Superior temporal gyrus (tissue), 1 donor: ENCODE measurements around the gene NCAPD3.
"Not testable (repeated sequence)": the region's sequence is repeated elsewhere in the genome, so short reads cannot be mapped to it uniquely, and the experiment has no call there.

Experiments
- DNase-seq: peaks from one replicate; pipeline ENCODE4 v3.0.0-alpha.2; 2016; ENCODE audit errors: extremely low spot score

The NCAPD3 gene, protein sequence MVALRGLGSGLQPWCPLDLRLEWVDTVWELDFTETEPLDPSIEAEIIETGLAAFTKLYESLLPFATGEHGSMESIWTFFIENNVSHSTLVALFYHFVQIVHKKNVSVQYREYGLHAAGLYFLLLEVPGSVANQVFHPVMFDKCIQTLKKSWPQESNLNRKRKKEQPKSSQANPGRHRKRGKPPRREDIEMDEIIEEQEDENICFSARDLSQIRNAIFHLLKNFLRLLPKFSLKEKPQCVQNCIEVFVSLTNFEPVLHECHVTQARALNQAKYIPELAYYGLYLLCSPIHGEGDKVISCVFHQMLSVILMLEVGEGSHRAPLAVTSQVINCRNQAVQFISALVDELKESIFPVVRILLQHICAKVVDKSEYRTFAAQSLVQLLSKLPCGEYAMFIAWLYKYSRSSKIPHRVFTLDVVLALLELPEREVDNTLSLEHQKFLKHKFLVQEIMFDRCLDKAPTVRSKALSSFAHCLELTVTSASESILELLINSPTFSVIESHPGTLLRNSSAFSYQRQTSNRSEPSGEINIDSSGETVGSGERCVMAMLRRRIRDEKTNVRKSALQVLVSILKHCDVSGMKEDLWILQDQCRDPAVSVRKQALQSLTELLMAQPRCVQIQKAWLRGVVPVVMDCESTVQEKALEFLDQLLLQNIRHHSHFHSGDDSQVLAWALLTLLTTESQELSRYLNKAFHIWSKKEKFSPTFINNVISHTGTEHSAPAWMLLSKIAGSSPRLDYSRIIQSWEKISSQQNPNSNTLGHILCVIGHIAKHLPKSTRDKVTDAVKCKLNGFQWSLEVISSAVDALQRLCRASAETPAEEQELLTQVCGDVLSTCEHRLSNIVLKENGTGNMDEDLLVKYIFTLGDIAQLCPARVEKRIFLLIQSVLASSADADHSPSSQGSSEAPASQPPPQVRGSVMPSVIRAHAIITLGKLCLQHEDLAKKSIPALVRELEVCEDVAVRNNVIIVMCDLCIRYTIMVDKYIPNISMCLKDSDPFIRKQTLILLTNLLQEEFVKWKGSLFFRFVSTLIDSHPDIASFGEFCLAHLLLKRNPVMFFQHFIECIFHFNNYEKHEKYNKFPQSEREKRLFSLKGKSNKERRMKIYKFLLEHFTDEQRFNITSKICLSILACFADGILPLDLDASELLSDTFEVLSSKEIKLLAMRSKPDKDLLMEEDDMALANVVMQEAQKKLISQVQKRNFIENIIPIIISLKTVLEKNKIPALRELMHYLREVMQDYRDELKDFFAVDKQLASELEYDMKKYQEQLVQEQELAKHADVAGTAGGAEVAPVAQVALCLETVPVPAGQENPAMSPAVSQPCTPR (N-terminal part only)

DNA sequence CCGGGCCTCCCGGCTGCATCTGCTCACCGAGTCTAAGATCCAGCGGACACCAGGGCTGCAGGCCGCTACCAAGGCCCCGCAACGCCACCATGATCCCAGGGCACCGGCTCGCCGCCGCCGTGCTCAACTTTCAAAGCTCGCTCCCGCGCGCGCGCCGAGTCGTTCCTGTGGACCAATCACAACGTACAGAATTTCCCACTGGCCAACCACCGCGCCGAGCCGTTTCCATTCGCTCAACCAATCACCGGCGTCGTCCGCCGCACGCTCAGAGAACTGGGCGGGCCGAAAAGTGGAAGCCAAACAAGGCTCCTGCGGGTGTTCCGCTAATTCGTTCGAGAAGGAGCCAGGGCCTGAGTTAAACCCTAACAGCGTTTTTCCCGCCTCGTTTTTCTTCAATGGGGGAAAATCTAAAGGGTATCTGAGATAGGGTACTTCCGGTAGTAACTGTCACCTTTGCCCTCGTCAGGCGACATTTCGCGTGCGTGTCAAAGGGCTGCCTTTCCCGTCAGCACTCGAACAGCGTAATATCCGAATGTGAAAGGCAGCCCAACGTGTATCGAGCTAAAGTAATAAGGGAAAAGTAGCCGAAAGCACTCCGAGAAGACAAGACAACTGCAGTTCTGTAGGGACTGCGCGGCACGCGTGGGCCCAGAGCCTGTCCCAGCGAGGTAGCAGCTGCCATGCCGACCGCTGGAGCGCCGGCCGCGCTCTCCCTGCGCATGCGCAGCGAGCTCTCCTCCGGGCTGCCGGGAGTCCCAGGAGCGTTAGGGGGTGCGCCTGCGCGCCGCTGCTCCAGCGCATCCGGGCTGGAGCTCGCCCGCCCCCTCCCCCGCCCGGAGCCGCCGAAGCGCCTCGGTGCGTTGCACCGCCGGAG lies at the start of gene NCAPD3, which contains the start of gene VPS26B:
Gene NCAPD3, minus strand, starts transcription at position 132 of the 874 bp plus-strand sequence. Its CDS starts 41 bp downstream, at position 91.
Gene VPS26B, plus strand, starts transcription at position 836 of the 874 bp plus-strand sequence. CDS start 452 bp downstream, outside the sequence.
- DNase-seq = peak; percentile 98

DNA sequence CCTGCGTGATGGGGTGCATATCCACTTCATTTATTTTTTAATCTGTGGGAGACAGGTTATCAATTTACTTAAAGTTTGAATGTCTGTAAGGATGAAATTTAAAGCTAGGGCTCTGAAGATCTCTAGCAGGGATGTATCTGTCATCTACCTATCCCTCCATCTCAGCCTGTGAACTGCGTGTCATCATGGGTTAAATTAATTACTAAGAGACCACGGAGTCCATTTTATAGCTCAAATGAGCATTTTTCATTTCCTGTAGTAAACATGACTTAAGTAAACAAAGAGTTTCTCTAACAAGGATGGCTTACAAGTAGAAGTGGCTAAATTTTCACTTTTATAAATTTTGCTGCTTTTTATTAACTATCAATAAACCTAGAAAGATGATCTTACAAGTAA lies 49.5 kb upstream of the NCAPD3 start:
- no peak for DNase-seq

DNA sequence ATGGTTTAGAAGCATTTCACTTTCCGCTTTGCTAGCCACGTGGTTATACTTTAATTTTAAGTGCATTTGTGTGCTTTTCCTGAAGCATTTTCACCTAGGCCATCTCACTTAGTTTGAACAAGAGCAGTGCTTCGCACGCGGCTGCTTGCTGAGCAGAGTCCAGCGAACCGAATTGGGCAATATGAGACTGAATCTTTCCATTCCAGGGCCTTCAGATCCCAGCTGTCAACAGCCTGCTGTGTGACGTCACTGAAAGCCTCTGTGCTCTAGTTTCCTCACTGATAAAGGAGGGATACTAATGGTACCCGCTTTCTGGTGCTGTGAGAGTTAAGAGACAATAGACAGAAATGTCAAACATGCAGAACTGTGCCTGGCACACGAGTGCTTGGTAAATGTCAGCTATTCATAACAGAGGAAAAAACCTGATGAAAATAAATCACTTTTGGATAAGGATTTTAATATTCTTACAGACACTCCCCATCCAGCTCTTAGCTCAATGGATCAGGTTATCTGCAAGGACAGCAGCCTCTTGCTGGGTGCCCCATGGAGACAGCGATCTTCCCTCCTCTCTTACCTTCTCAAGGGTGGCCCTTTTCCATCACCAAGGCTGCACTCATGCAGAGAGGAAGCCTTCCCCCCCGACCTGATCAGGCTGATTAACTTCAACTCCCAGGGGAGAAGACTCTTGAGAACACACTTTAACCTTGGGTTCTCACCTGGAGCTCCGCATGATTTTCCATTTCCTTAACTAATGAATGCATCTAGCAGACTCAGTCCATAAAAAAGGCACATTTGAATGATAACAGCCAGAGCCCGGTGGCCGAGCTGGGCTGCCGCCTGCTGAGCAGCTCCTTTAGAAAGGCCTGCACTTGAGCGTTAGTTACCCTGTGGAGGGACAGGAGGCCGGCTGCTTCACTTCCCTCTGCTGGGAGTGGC lies 48.9 kb upstream of the NCAPD3 start:
- DNase-seq = no peak

DNA sequence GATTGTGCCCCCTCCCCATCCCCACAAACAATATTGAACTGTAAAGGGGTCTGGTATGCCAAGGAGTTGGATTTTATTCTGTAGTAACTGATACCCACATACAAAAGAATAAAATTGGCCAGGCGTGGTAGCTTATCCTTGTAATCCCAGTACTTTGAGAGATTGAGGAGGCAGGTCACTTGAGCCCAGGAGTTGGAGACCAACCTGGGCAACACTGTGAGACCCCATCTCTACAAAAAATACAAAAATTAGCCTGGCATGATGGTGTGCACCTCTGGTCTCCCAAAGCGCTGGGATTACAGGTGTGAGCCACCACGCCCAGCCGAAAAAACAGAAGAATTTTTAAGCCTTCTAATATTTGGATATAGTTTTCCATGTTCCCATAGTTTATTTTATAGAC lies 48.2 kb upstream of the NCAPD3 start:
- DNase-seq = no peak

DNA sequence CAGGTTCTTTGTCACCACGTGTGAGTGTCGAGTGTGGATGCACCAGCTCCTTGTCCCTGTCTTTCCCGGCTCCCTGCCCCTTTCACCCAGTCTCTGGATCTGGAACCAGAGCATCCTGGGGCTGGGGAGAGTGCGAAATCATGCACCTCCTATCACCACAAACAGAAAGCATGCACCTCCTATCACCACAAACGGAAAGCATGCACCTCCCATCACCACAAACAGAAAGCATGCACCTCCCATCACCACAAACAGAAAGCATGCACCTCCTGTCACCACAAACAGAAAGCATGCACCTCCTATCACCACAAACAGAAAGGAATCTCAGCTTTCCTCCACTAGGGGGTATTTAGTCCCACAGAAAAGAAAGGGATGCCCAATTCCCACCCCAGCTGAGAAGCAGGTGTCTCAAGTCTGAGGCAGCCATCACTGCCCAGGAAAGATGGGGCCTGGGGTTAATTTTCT lies 46.5 kb upstream of the NCAPD3 start:
- no peak for DNase-seq

DNA sequence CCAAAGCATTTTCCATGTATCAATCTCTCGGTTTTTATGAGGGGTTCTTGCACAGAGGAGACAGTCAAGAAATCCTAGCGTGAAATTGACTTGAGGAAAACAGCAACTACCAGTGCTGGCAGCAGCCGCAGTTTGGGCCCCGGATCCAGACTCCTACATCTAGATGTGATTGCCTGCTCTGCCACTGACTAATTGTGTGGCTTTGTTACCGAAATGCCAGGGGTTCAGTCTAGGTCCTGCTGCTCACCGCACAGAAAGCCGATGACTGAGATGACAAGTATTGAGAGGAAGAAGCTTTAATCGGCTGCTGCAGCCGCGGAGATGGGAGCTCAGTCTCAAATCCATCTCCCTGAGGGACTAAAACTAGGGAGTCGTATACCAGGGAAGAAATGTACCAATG lies 44.2 kb upstream of the NCAPD3 start:
- DNase-seq = no peak

DNA sequence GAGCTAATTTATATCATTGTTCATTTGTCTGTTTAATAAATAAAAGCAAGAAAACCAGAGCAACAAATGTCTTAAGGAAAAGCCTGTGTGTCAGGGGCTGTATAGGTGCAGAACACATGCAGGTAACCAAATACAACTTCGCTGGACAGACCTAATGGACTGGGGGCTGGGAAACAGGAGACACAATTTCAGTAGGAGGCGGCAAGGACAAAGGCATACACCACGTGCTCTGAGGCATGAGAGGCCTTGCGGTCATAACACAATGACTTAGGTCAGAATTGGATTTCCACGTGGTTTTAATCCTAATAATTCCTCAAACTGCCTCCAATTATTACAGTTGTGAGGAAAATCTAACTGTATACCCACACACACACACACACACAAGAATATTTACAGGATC lies 43.7 kb upstream of the NCAPD3 start:
- DNase-seq = no peak

DNA sequence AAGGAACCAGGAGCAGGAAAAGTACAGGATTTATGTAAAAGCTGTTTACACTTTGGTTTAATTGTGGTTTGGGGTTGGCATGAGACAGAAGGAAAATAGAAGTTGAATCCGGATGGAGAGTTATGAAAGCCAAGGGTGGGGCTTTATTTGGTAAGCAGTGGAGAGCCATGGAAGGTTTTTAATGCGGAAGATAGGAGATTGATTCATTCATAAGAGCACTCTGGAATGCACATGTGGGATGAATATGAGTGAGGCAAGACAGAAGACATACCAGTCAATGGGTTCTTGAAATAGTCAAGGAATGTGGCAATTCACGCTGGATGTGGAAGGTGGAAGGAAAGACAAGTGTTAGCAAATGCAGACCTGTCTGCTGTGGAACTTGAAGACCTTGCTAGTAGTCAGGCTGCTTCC lies 43.1 kb upstream of the NCAPD3 start:
- DNase-seq = no peak

DNA sequence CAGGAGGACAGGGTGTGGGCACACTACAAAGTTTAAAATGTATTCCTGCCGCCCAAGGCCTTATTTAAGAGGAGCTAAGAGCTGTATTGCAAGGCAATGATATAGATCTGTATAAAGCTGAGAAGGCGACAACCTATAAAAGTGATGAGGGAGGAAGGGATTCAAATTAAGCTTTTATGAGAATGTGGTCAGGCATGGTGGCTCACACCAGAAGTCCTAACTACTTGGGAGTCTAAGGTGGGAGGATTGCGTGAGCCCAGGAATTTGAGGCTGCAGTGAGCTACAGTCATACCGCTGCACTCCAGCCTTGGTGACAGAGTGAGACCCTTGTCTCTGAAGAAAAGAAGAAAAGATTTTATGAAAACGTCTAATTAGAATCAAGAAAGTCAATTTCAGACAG lies 42.7 kb upstream of the NCAPD3 start:
- no peak for DNase-seq

DNA sequence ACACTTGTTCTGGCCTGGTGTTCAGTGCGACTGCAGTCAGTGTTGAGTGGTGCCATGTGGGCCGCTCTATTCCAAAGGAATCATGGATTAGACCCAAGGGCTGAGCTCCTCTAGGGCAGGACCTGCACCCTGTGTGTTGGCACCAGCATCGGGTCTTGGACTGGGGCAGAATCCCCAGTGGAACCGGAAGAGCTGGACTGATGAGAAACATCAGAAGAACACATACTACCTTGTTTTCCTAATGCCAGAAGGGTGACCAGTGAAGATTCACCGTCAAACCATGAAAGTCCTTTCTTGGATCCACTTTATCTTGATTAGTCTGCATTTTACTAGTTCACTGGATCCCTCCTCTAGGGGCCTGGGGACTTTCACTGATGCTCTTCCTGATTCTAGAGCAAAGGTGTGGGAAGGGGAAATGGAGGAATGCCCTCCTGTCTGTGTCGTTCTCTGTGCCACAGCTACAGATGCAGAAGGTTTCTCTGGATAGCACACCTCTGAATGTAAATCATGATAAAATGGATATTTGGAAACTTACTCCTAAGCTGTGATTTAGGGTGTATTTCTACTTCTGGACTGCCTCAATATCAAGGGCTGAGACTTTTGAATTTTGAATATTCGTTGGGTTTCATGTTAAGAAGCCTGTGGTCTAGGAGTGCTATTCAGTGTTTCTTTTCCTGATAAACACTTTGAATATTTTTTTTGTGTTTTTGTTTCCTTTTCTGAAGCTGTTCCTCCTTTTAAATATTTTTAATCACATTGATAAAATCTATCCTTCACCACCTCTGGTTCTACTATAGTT lies 41.4 kb upstream of the NCAPD3 start:
- DNase-seq = no peak

DNA sequence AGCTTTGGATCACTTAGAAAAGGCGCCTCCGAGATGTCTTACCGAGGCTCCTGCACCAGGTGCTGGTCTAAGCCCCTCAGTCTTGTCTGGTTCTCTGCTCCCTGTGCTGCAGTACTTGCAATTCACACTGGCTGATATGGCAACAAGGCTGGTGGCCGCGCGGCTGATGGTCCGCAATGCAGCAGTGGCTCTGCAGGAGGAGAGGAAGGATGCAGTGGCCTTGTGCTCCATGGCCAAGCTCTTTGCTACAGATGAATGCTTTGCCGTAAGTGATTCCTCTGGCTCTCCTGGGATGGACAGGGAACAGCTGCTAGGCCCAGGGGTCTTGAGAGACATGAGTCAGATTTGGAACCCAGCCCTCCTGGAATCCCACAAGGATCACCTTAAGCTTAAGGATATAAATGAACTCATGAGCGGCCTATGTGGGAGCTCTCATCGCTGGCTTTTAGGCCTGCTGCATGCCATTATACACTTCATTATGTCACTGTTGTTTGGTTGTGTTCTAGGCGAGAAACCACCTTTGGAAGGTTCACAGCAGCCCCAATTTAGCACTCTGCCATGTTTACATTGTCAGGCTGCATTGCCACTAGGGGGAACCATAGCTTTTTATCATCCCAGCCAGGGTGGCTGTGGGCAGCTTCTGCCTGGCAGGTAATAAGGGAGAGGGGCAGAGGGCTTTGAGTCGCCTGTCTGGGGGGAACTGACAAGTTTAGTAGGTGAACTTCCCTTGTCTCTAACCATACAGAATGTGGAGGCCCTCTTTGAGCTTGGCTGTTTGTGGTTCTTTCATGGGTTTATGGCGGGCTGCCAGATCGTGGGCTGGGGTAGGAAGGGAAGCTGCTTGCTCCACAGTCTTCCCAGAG lies 38.1 kb upstream of the NCAPD3 start:
- DNase-seq = no peak

DNA sequence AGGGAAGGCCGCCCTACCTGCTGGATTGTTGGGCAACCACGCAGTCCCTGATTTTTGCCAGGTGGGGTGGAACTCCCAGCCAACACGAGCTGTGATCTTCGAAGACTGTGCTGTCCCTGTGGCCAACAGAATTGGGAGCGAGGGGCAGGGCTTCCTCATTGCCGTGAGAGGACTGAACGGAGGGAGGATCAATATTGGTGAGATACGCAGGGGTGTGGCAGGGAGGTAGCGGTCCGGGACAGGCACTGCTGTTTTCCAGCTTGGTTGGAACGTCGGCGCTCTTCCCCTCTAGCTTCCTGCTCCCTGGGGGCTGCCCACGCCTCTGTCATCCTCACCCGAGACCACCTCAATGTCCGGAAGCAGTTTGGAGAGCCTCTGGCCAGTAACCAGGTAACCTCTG lies 37.2 kb upstream of the NCAPD3 start:
- no peak for DNase-seq

DNA sequence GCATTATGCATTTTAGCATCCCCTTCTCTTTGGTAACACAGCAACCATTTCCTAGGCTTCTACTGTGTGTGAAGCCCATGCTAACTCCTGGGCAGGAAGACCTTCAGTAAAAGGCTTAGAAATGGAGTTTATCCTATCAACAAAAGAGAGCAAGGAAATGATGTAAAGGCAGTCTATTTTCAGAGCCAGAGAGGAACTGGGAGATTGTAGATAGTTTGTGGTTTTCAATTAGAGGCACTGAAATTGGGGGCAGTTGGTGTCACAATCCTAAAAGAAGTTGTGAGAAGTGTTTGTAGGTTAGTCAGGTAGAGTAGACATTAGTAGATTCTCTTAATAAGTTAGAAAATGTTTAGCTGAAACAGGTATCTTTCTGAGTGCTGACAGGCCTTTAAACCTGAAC lies 36.7 kb upstream of the NCAPD3 start:
- no peak for DNase-seq

DNA sequence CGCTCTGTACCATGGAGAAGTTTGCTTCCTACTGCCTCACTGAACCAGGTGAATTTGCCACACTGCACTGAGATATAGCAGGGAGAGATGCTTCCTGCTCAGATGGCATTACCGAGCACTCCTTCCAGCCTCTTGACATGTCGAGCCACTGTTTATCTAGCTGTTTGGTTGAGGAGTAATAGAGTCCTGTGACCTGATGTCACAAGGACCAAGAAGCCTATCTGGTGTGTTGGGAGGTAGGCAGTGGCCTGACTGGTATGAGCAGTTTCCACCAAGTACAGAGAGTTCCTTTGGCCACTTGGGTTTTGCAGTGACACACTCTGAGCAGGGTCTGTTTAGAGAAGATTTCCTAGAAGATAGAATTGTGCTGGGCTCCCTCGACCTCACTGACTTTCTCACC lies 34.8 kb upstream of the NCAPD3 start:
- DNase-seq = no peak

DNA sequence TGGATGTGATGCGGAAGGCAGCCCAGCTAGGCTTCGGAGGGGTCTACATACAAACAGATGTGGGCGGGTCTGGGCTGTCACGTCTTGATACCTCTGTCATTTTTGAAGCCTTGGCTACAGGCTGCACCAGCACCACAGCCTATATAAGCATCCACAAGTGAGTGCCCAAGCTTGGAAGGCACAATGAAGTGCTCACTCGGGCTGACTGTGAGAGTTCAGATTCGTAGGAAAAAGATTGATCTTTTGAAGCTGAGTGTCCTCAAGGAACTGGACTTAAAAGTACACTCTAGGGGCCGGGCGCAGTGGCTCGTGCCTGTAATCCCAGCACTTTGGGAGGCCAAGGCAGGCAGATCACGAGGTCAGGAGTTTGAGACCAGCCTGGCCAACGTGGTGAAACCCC lies 33.3 kb upstream of the NCAPD3 start:
- DNase-seq = no peak

DNA sequence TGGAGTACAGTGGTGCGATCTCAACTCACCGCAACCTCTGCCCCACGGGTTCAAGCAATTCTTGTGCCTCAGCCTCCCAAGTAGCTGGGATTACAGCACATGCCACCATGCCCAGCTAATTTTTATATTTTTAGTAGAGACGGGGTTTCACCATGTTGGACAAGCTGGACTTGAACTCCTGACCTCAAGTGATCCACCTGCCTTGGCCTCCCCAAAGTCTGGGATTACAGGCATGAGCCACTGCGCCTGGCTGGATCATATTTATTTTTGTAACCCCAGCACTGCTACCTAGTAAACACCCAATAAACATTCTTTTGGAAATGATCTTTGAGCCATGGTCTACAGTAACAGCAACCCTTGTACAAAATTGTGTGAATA lies 31.4 kb upstream of the NCAPD3 start:
- DNase-seq = not testable (repeated sequence)

DNA sequence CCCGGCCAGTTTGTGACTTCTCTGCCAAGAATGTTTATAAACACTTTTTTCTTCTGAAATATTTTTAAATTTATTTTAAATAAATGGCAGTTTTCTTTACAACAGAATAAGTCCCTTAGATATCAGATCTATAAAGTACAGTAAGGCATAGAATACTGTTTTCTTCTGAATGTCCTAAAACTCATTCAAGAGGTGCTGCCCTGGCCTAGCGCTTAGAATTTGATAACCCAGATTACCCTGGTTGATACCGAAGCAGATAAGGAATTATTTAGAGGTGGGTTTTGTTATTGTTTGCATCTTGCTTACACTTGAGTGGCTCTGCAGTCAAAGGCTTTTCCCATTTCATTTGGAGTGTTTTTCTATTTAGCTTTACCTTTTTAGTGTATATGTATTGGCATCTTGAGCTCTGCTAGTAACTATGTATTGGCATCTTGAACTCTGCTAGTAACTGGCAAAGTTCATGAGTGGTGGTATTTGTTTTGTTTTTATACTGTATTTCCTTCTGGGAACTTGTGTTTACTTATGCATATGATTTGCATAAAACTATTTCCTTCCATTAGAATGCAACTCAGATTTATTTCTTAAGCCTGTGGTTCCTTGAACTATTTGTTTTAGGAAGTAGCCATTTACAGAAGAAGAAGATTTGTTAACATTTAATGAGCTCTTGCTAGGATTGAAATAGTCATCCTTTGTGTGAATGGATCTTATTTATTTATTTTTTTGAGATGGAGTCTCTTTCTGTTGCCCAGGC lies 30.8 kb upstream of the NCAPD3 start:
- no peak for DNase-seq
